GM18520 (cell line): ENCODE measurements around the gene CCDC106.

Source experiments
- ATAC-seq: cut with Tn5 transposase; IDR thresholded peaks from one replicate; pipeline ENCODE4 v1.9.1; 2021; ENCODE audit not compliant: unreplicated experiment

Gene CCDC106

DNA sequence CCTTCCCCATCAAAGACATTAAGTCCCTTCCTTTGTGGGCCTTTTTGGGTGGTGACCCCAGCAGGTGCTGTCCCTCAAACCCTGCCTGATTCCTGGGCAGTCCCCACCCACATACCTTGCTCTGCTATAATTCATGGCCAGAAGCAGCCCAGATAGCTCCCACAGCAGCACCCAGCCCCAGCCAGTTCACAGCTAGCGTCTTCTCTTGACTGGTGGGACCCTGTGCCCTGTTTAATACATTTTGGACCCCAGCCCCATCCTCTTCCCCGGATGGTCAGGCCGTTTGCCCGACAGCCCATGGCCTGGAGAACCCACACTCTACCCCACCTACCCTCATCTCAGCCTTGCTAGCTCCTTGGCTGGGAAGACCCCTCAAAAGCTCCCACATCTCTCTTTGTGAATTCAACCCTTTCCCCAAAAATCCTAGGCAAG, 2.1 kb downstream of the CCDC106 start:
- no peak for ATAC-seq

GRCh38 chr19:55650602-55651230, 2.7 kb downstream of the CCDC106 start:
- ATAC-seq = no peak

DNA sequence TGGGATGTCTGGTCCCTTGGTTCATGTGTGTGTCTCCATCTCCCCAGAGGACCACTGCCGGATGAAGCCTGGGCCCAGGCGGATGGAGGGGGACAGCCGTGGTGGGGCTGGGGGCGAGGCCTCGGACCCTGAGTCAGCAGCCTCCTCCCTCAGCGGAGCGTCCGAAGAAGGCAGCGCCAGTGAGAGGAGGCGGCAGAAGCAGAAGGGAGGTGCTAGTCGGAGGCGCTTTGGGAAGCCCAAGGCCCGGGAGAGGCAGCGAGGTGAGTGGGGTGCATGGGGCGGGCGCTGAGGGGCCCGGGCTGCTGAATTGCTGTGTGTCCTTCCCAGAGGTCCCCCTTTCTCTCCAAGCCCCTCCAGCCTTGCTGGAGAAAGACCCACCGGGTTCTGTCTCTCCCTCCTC, 3.2 kb downstream of the CCDC106 start:
- no peak for ATAC-seq

DNA sequence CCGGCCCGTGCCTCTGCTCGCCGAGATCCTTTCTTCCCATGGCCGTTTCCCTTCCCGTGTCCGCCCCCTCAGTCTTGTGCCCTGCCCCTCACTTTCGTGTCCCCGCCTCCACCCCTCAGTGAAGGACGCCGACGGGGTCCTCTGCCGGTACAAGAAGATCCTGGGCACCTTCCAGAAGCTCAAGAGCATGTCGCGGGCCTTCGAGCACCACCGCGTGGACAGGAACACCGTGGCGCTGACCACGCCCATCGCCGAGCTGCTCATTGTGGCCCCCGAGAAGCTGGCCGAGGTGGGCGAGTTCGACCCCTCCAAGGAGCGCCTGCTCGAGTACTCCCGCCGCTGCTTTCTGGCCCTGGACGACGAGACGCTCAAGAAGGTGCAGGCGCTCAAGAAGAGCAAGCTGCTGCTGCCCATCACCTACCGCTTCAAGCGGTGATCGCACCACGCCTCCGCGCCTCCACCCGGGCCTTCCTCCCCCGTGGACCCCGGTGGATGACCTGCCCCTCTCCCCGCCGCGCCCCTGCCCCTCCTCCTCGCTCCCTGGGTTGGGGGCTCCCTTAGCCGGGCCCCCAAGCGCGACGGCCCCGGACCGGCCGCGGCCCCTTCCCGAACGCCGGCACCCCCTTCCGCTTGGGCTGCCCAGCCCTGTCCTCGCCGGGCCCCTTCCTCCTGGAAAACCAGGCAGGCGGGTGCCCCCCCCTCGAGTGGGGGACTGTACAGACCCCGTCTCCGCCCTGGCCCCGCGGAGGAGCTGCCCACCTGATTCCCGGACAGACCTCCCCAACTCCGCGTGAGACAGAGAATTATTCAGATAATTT, 4.5 kb downstream of the CCDC106 start:
- ATAC-seq = no peak

DNA sequence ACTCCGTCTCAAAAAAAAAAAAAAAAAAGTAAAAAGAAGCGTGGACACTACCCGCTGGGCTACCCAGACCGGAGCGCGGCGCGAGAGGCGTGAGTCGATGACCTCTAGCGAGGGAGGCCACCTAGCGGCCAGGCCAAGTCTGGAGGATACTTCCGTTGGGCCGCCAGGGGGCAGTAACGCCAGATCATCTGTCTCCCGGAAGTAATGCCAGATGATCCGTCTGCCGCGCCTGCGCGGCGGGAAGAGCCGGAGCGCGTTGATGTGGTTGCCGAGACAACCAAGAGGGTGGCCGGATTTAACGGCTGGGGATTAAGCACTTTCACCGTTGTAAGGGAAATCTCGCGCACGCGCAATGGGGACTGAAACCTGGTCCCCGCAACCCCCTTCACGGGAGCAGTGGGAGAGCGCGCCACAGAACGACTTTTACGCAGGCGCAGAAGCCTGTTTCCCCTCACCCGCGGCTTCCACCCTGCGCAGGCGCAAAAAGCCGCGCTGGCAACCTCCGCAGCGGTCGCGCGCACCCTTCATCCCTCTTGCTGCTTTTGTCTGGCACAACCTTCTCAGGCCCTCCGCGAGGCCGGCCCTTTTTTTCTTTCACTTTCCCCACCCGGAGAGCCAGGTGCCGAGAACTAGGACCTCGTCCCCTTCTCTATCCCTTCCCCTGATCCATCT, 5.8 kb downstream of the CCDC106 start:
- ATAC-seq = peak; percentile 30

- peak; percentile 57 for ATAC-seq
Measured at GRCh38 chr19:55654323-55654867, 6.4 kb downstream of the CCDC106 start.

DNA sequence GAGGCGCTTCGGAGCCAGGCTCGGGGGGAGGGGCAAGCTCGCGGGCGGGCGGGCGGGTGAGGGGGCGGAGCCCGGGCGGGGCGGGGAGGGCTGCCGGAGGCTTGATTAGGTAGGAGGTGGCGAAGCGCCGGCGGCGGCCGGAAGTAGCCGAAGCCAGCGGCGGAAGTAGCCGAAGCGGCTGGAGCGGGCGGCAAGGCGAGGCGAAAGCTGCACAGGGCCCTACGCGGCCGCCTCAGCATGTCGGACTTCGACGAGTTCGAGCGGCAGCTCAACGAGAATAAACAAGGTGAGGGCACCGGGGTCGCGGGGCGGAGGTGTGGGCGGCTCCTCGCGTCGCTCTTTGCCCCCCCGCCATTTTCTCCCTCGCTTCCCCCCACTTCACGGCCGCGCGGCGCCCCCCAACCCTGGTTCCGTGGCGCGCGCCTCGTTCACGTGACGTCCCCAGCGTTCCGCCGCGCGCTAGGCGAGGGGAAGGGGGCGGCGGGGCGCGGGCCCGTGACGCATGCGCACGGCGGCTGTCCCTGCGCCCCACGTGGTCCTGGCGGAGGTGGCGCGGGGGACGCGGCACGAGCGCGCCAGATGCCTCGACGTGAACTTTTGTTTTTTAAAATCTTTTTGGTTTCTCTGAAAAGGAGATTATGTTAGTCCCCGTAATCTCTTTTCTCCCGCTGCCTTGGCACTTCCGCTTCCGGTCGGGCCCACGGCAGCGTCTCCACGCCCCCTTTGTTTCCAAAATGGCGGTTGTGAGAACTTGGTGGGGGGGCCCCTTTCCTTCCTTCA, 7.0 kb downstream of the CCDC106 start, which contains the start of gene U2AF2:
TSS of gene U2AF2 (plus strand) at position 168 of the 780 bp plus-strand sequence. CDS start at position 238, 70 bp downstream.
- ATAC-seq = peak; percentile 22

DNA sequence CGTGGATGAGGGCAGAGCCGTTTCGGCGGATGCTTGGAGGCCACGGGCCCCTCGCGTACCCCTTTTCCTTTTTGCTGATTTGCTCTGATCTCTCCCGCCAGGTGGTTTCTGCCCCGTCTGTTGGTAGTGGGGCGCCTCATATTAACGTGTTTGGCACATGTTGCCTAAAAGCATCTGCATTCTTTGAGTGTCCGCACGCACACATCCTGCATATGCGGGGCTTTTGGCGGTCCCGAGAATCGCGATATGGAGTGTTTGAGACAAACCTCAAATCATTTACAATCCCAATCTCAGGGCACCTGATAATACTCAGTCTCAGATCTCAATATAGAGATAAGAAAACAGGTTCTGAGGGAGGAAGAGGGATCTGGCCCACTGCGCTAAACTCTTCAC, 7.6 kb downstream of the CCDC106 start:
- no peak for ATAC-seq

DNA sequence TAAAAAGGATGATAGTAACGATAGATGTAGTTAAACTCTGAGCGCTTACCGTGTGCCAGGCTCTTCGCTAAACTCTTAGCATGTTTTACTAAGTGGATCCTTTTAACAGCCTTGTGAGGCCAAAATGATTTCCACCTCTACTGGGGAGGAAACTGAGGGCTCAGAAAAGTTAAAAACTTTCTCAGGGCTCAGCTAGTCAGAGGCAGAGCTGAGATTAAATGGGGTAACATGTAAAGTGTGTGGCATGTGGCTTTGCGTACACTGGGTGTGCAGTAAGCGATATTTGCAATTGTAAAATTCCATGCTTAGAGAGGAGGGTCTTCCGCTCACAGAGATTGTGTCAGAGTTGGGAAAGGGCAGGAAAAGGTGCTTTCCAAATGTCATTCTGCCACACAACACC, 8.5 kb downstream of the CCDC106 start:
- no peak for ATAC-seq

GRCh38 chr19:55656988-55657747, 9.2 kb downstream of the CCDC106 start:
- no peak for ATAC-seq

GRCh38 chr19:55658846-55659459, 10.9 kb downstream of the CCDC106 start:
- no peak for ATAC-seq

- no peak for ATAC-seq
Measured at GRCh38 chr19:55659822-55660221, 11.8 kb downstream of the CCDC106 start.

- no peak for ATAC-seq
Measured at GRCh38 chr19:55660404-55660803, 12.4 kb downstream of the CCDC106 start.

DNA sequence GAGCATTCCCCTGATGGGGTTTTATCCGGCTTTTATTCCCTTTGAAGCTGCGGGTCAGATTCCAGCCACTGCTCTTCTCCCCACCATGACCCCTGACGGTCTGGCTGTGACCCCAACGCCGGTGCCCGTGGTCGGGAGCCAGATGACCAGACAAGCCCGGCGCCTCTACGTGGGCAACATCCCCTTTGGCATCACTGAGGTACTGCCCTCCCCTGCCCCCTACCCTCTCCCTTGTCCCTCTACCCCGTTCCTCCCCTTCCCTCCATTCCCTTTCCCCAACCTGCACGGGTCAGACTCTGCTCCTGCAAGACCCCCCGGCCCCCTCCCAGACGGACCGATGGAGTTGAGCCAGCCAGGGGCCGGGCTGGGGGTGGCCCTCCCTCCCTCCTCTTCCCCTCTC, 13.0 kb downstream of the CCDC106 start:
- no peak for ATAC-seq

GRCh38 chr19:55661826-55662225, 13.8 kb downstream of the CCDC106 start:
- ATAC-seq = no peak

DNA sequence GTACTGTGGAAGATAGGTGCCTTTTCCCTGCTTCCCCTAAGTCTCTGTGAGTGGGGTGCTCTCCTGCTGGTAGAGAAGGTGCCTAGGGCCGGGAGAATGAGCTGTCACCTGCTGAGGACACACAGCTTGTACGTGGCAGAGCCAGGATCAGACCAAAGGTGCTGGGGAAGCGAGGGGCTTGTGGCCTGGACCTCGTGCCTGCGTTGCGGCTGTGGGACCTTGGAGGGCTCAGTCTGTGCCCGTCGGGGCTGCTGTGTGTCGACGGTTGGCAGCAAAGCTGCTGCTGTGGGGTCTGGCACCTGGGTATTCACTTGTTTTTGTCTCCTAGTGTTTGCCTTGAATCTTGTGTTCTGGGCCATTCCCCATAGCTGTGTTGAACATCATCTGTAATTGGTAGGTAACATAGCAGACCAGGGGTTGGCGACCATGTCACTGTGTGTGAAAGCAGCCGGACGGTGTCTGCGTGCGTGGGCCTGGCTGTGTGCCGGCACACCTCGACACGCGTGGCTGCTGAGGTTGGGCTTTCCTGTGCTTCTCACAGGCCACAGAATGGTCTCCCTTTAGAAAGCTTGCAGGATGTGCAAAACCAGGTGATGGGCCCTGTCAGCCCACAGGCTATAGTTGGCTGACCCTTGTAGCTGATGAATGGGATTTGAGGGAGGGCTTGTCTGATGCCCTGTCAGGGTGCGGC, 16.0 kb downstream of the CCDC106 start:
- no peak for ATAC-seq

DNA sequence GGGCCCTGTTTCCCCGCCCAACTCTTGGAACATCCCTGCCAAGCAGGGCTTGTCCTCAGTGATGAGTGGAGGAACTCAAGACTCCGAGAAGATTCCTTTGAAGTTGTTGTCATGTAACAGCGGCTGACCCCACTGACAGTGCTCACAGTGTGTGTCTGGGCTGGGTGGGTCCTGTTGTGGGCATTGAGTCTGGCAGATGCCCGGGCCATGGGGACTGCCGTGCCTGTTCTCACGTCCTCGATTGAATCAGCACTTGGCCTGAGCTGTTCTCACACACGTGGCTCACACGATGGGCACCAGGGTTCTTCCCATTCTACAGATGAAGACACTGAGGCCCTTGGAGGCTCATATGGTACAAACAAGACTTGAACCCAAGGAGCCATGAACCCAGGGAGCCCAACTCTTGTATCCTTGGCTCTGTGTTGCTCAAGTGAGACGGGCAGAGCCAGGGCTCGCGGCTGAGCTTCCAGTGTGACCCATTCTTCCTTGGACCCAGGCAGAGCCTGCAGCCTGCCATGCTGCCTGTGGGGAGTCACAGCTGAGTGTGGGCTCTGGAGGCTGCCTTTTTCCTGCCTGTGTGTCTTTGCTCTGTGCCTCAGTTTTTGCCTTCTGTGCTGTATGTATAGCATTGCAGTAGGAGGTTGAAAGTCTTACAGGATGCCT, 18.5 kb downstream of the CCDC106 start:
- ATAC-seq = no peak

- ATAC-seq = no peak
Measured at GRCh38 chr19:55667006-55667381, 19.0 kb downstream of the CCDC106 start.

DNA sequence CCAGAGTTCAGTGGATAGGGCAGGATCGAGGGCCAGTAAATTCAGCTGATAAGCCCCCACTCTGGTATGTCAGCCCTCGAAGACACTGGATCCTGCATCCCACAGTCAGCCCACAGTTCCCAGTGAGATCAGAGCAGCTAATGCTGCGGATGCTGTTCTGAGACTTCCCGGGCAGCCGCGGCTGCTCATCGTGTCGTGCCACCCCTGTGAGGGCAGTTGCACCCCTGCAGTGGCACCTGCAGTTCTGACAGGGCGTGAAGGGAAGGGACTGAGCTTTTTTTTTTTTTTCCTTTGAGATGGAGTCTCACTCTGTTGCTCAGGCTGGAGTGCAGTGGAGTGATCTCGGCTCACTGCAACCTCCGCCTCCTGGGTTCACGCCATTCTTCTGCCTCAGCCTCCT, 19.5 kb downstream of the CCDC106 start:
- ATAC-seq = no peak
